HEK293T (cell line): Measurements from ENCODE around the gene AGBL1.

Source experiments
- CTCF ChIA-PET: fragments of 350-600 bp; formaldehyde crosslinking; extraction: SDS; loops from one replicate; lab custom pipeline; 2021; ENCODE audit warnings: antibody characterized with exemption, inconsistent platforms; lab: Yijun Ruan, JAX
- POLR2A ChIA-PET: fragments of 350-600 bp; formaldehyde crosslinking; extraction: SDS; loops from one replicate; lab custom pipeline; 2020; ENCODE audit warnings: antibody characterized with exemption, inconsistent platforms; lab: Yijun Ruan, JAX
- DNase-seq: peaks from one replicate; pipeline ENCODE4 v3.0.0; 2012; ENCODE audit warnings: mixed read lengths; ENCODE audit errors: extremely low spot score
- ARNT ChIP-seq: fragments of 450-650 bp; IDR thresholded peaks from 2 replicates; pipeline ENCODE4 v1.6.1; 2017; ENCODE audit warnings: mild to moderate bottlenecking
- BHLHE40 ChIP-seq: fragments of 450-650 bp; IDR thresholded peaks from 2 replicates; pipeline ENCODE4 v1.6.1; 2016; ENCODE audit warnings: mild to moderate bottlenecking, moderate library complexity, borderline replicate concordance
- CTBP1 ChIP-seq: fragments of 450-650 bp; IDR thresholded peaks from 2 replicates; pipeline ENCODE4 v1.6.1; 2016; ENCODE audit warnings: borderline replicate concordance
- ELF4 ChIP-seq: fragments of 450-650 bp; IDR thresholded peaks from 2 replicates; pipeline ENCODE4 v1.6.1; 2017; ENCODE audit warnings: antibody characterized with exemption
- FOXA1 ChIP-seq: fragments of 450-650 bp; IDR thresholded peaks from 2 replicates; pipeline ENCODE4 v1.6.1; 2016; ENCODE audit warnings: mild to moderate bottlenecking
- FOXK2 ChIP-seq: fragments of 450-650 bp; IDR thresholded peaks from 2 replicates; pipeline ENCODE4 v1.6.1; 2016; ENCODE audit warnings: mild to moderate bottlenecking
- FOXM1 ChIP-seq: fragments of 450-650 bp; IDR thresholded peaks from 2 replicates; pipeline ENCODE4 v1.6.1; 2017; ENCODE audit warnings: mild to moderate bottlenecking, borderline replicate concordance
- HDGF ChIP-seq: fragments of 450-650 bp; IDR thresholded peaks from 2 replicates; pipeline ENCODE4 v1.6.1; 2017; ENCODE audit warnings: antibody characterized with exemption, borderline replicate concordance
- L3MBTL2 ChIP-seq: fragments of 450-650 bp; conservative IDR thresholded peaks from 2 replicates; pipeline ENCODE4 v1.6.1; 2016; ENCODE audit warnings: mild to moderate bottlenecking
- LEF1 ChIP-seq: fragments of 450-650 bp; IDR thresholded peaks from 2 replicates; pipeline ENCODE4 v1.6.1; 2017; ENCODE audit warnings: mild to moderate bottlenecking, borderline replicate concordance
- NFRKB ChIP-seq: fragments of 450-650 bp; IDR thresholded peaks from 2 replicates; pipeline ENCODE4 v1.6.1; 2016; ENCODE audit warnings: mild to moderate bottlenecking, moderate library complexity
- PKNOX1 ChIP-seq: fragments of 450-650 bp; IDR thresholded peaks from 2 replicates; pipeline ENCODE4 v1.6.1; 2016
- SP1 ChIP-seq: fragments of 450-650 bp; IDR thresholded peaks from 2 replicates; pipeline ENCODE4 v1.6.1; 2017
- SUZ12 ChIP-seq: fragments of 450-650 bp; IDR thresholded peaks from 2 replicates; pipeline ENCODE4 v1.6.1; 2016; ENCODE audit warnings: mild to moderate bottlenecking
- TARDBP ChIP-seq: fragments of 450-650 bp; IDR thresholded peaks from 2 replicates; pipeline ENCODE4 v1.6.1; 2016
- ZNF384 ChIP-seq: fragments of 450-650 bp; IDR thresholded peaks from 2 replicates; pipeline ENCODE4 v1.6.1; 2016

The AGBL1 gene

GRCh38 chr15:86830304-86830703, 750.6 kb downstream of the AGBL1 start:
- TF ChIP-seq ARNT (no peak), LEF1 (no peak), FOXA1 (no peak)
- CTCF ChIA-PET = no interaction called here
- POLR2A ChIA-PET = no interaction called here
- no peak for DNase-seq

- no peak for DNase-seq
- CTCF ChIA-PET = no interaction called here
- no peak for TF ChIP-seq CTBP1
- no peak for TF ChIP-seq BHLHE40
- no peak for TF ChIP-seq ELF4
- no peak for TF ChIP-seq PKNOX1
- no peak for TF ChIP-seq FOXK2
- TF ChIP-seq LEF1 = no peak
- TF ChIP-seq FOXA1 = no peak
- TF ChIP-seq NFRKB = no peak
- no peak for TF ChIP-seq ZNF384
- TF ChIP-seq SUZ12 = no peak
- TF ChIP-seq HDGF = no peak
- TF ChIP-seq FOXM1 = no peak
- TF ChIP-seq ARNT = no peak
- no peak for TF ChIP-seq L3MBTL2
- TF ChIP-seq SP1 = no peak
- POLR2A ChIA-PET = no interaction called here
Measured at GRCh38 chr15:86833595-86833994, 753.9 kb downstream of the AGBL1 start.

GRCh38 chr15:86834115-86834863, 754.6 kb downstream of the AGBL1 start:
- POLR2A ChIA-PET = no interaction called here
- no peak for DNase-seq
- TF ChIP-seq NFRKB (no peak), BHLHE40 (no peak), FOXM1 (no peak), LEF1 (no peak), FOXK2 (no peak), SP1 (no peak), ELF4 (no peak)
- CTCF ChIA-PET = no interaction called here

- no peak for TF ChIP-seq FOXM1
- no peak for TF ChIP-seq PKNOX1
- no peak for TF ChIP-seq SP1
- no peak for TF ChIP-seq BHLHE40
- no peak for TF ChIP-seq FOXA1
- TF ChIP-seq L3MBTL2 = no peak
- TF ChIP-seq SUZ12 = no peak
- no peak for TF ChIP-seq TARDBP
- TF ChIP-seq ZNF384 = no peak
- TF ChIP-seq ELF4 = no peak
- no peak for TF ChIP-seq CTBP1
- TF ChIP-seq ARNT = no peak
- TF ChIP-seq FOXK2 = no peak
- no peak for TF ChIP-seq NFRKB
- TF ChIP-seq LEF1 = no peak
- no peak for TF ChIP-seq HDGF
- DNase-seq = no peak
- POLR2A ChIA-PET = no interaction called here
- CTCF ChIA-PET = no interaction called here
Measured at GRCh38 chr15:86837294-86838061, 757.8 kb downstream of the AGBL1 start.

- TF ChIP-seq HDGF (no peak), FOXK2 (no peak), LEF1 (no peak), BHLHE40 (no peak), SUZ12 (no peak), PKNOX1 (no peak), FOXA1 (no peak), FOXM1 (no peak), TARDBP (no peak)
- ChIA-PET POLR2A (no interaction called here), CTCF (no interaction called here)
- no peak for DNase-seq
Measured at GRCh38 chr15:86839502-86839901, 759.8 kb downstream of the AGBL1 start.

- no peak for DNase-seq
- POLR2A ChIA-PET = no interaction called here
Measured at GRCh38 chr15:86840996-86841395, 761.3 kb downstream of the AGBL1 start.

More at GRCh38 chr15:86840996-86841395, 761.3 kb downstream of the AGBL1 start:
- TF ChIP-seq SUZ12 (no peak), FOXK2 (no peak), TARDBP (no peak), ZNF384 (no peak), CTBP1 (no peak), PKNOX1 (no peak), L3MBTL2 (no peak), FOXM1 (no peak), SP1 (no peak)
- CTCF ChIA-PET = no interaction called here
